Measurements from ENCODE around the gene BEND7.

- TF ChIP-seq CTCF (conservative IDR thresholded peaks at IDR 0.05; ENCODE audit: low read depth, low read length) (no peak), EZH2 (IDR thresholded peaks at IDR 0.05; ENCODE audit: borderline replicate concordance, low read depth, low read length, poor library complexity, severe bottlenecking) (no peak)
Measured at GRCh38 chr10:13525663-13526062, 3.2 kb downstream of the BEND7 start.
